Kidney (tissue), 14 donors: Measurements from ENCODE around the gene RPS19. TPM values are rescaled to one million over a fixed set of nuclear protein-coding genes. Genes with fewer than 3 reads are reported as not detected.

Experiments used
- DNase-seq, 5 donors: peaks; one replicate each; pipeline ENCODE4 v3.0.0-alpha.2; 2013 to 2020
- FAIRE-seq: peaks from 2 replicates; lab custom pipeline; 2012; peaks lifted over from hg19 to GRCh38; lab: Jason Lieb, UNC
- H3K27ac ChIP-seq, 2 donors: one replicate each; pipeline ENCODE4 v1.7.0; 2013; ENCODE audit warnings: low read depth in 2 of 2, low read length in 2 of 2, inconsistent platforms in 1 of 2
- H3K27me3 ChIP-seq: one replicate; pipeline ENCODE4 v1.7.1; 2013; ENCODE audit warnings: low read length, inconsistent platforms; ENCODE audit not compliant: control insufficient read depth, insufficient read depth
- H3K36me3 ChIP-seq, 3 donors: one replicate each; pipeline versions ENCODE4 v1.7.0 to v1.7.1; 2013; ENCODE audit warnings: low read length in 3 of 3, control low read depth in 1 of 3, inconsistent platforms in 1 of 3; ENCODE audit not compliant: insufficient read depth in 3 of 3, control insufficient read depth in 2 of 3
- H3K4me1 ChIP-seq, 3 donors: one replicate each; pipeline versions ENCODE4 v1.7.0 to v1.7.1; 2013; ENCODE audit warnings: low read length in 3 of 3, inconsistent platforms in 1 of 3, low read depth in 1 of 3; ENCODE audit not compliant: control insufficient read depth in 2 of 3, insufficient read depth in 2 of 3
- H3K4me3 ChIP-seq, 3 donors: one replicate each; pipeline versions ENCODE4 v1.7.0 to v1.8.1; 2013; ENCODE audit warnings: low read length in 3 of 3, control low read depth in 1 of 3, inconsistent platforms in 1 of 3
- H3K9ac ChIP-seq, 3 donors: one replicate each; pipeline versions ENCODE4 v1.7.0 to v1.7.1; 2013; ENCODE audit warnings: low read length in 3 of 3, control low read depth in 1 of 3, inconsistent platforms in 1 of 3
- H3K9me3 ChIP-seq, 3 donors: one replicate each; pipeline versions ENCODE4 v1.7.0 to v1.7.1; 2013; ENCODE audit warnings: low read length in 3 of 3, control low read depth in 1 of 3, inconsistent platforms in 1 of 3; ENCODE audit not compliant: control insufficient read depth in 2 of 3, insufficient read depth in 1 of 3
- CTCF ChIP-seq: IDR thresholded peaks from 3 replicates; pipeline ENCODE4 v1.5.1; 2012; ENCODE audit warnings: mild to moderate bottlenecking, moderate library complexity, borderline replicate concordance; ENCODE audit not compliant: insufficient read depth; ENCODE audit errors: extremely low read depth
- intact Hi-C: fragments of 100-400 bp; cut with DNase I; formaldehyde crosslinking; loops from one replicate; pipeline ENCODE4 v1.11.1; 2022
- polyA plus RNA-seq: library from polyadenylated mRNA; stranded (reverse); fragments of 350-450 nt; fragmentation: Illumina TruSeq; extraction: RNeasy Lipid Tissue Mini Kit (QIAGEN cat#74804); gene quantifications from one replicate; pipeline ENCODE4 v1.2.3, GENCODE V29; 2014; ENCODE audit warnings: low read depth, low replicate concordance; ENCODE audit not compliant: insufficient read depth
- total RNA-seq: library from RNA; stranded (reverse); fragmentation: NEBNext Ultra II Directional; extraction: Animal tissue kit (Norgen Biotek cat#: 25700); gene quantifications from one replicate; pipeline ENCODE4 v1.2.1, GENCODE V29; 2021
- donor health status: control.
- donor health status: control.
- donor health status: control.
- donor health status: control.
- donor health status: control.
- donor health status: DM: yes; HTN: yes; CAD: no.
- donor health status: Normal renal cell carcinoma (clear cell type).

The RPS19 gene
- total and polyA plus RNA-seq, 2 donors from 2014 or later, result 1,433 to 2,116 TPM

- Histone ChIP-seq H3K9ac (no peak overlapping the region), H3K27me3 (no peaks in the 10 kb centered on the region), H3K9me3 (no peaks in the 10 kb centered on the region), H3K4me1 (no peaks in the 10 kb centered on the region), H3K27ac (no peak overlapping the region), H3K36me3 (peaks cover 2 to 52% (median 19%) of the 10 kb centered on the region in 3 donors), H3K4me3 (no peak overlapping the region)
- DNase-seq, result no peak
- FAIRE-seq, result no peak
- no peak for TF ChIP-seq CTCF
- intact Hi-C loops, result no loop called here
These were observed 43.3 kb downstream of the RPS19 start for GRCh38 chr19:41903193-41903953.

- Histone ChIP-seq H3K27me3 (no peaks in the 10 kb centered on the region), H3K36me3 (peaks cover 2 to 52% (median 17%) of the 10 kb centered on the region in 3 donors), H3K9me3 (no peaks in the 10 kb centered on the region), H3K4me3 (no peak overlapping the region), H3K27ac (no peak overlapping the region), H3K9ac (no peak overlapping the region), H3K4me1 (no peaks in the 10 kb centered on the region)
- FAIRE-seq (no peak), DNase-seq (no peak)
- intact Hi-C loops, result no loop called here
- no peak for TF ChIP-seq CTCF
These were observed 44.2 kb downstream of the RPS19 start for GRCh38 chr19:41904118-41904870.

- Histone ChIP-seq H3K4me3 (no peak overlapping the region), H3K9ac (no peak overlapping the region), H3K36me3 (peaks cover 2 to 49% (median 17%) of the 10 kb centered on the region in 3 donors), H3K27me3 (no peaks in the 10 kb centered on the region), H3K4me1 (no peaks in the 10 kb centered on the region), H3K27ac (no peak overlapping the region), H3K9me3 (no peaks in the 10 kb centered on the region)
- DNase-seq (no peak), FAIRE-seq (no peak)
- no peak for TF ChIP-seq CTCF
- intact Hi-C loops, result no loop called here
These were observed 45.4 kb downstream of the RPS19 start for GRCh38 chr19:41905273-41906002.
